Bronchial epithelial cell (primary cell): Measurements from ENCODE around the gene EPHA4. TPM values are rescaled to one million over a fixed set of nuclear protein-coding genes. Genes with fewer than 3 reads are reported as not detected.
"Not testable (repeated sequence)": the region's sequence is repeated elsewhere in the genome, so short reads cannot be mapped to it uniquely, and the experiment has no call there.

ENCODE experiments used
- DNase-seq: peaks from one replicate; pipeline ENCODE4 v3.0.0-alpha.2; 2010; ENCODE audit warnings: low read depth
- FAIRE-seq: peaks from 2 replicates; lab custom pipeline; 2011; peaks lifted over from hg19 to GRCh38; lab: Jason Lieb, UNC
- H3K27me3 ChIP-seq: 2 replicates; pipeline ENCODE4 v1.5.1; 2011; ENCODE audit warnings: low read length; ENCODE audit not compliant: control insufficient read depth, insufficient read depth
- H3K36me3 ChIP-seq: 2 replicates; pipeline ENCODE4 v1.5.1; 2011; ENCODE audit warnings: low read length; ENCODE audit not compliant: control insufficient read depth, insufficient read depth
- H3K4me3 ChIP-seq: 2 replicates; pipeline ENCODE4 v1.5.1; 2011; ENCODE audit warnings: mild to moderate bottlenecking, low read depth, low read length, control low read depth
- CTCF ChIP-seq: IDR thresholded peaks from 2 replicates; pipeline ENCODE4 v1.5.1; 2011; ENCODE audit warnings: mild to moderate bottlenecking, moderate library complexity, low read length, control low read depth, inconsistent platforms; ENCODE audit not compliant: insufficient read depth, severe bottlenecking
- total RNA-seq: library from RNA; depleted of rRNA; stranded (reverse); fragments of >200 nt; gene quantifications from 2 replicates; pipeline ENCODE4 v1.2.1, GENCODE V29; 2014

EPHA4 gene
- total RNA-seq, 1 donor from 2014 or later = 6.1 TPM

DNA sequence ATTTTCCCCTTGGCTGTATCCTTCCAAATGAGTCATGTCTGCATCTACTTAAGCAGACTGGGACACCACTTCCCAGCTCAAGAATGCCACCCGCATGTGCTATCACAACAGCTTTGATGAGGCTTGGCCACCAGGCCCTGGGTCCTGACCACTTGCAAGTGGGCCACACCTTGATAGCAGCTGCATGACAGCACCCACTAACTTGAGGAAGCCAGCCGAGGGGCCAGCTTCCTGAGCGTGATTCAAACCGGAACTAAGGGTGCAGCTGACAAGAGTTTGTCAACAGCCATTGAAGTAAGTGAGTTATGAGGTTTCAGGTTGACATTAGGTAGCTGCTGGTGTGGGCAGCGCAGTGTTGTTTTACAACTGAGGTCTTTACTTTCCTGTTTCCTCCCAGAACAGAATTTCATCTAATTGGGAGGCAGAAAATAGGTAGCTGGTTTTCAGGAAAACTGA lies 54.4 kb downstream of the EPHA4 start:
- peak; percentile 60 for DNase-seq

DNA sequence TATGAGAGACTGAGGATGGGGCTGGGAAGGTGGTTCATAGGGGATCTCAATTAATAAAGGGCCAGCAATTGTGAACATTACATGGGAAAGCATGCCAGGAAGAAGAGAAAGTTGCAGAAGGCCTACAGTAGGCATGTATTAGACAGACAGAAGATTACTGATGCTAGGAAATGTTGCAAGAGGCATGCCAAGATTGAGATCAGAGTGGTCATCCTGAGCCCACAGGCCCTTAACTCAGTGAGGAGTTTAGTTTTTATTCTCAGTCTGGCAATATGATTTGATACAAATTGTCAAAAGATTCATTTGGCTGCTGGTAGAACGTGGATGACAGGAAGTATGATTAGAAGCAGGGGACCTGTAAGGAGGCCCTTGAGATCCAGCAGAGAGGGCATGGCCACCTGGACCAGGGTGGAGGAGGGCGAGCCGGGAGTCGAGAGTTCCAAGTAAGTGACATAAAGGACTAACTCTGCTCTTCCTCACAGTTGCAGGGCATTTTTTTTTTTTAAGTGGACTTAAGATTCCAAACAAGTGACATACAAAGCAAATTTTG lies 54.9 kb downstream of the EPHA4 start:
- peak; percentile 40 for FAIRE-seq
- Histone ChIP-seq H3K36me3 (no peaks in the 10 kb centered on the region), H3K27me3 (no peaks in the 10 kb centered on the region), H3K4me3 (no peak overlapping the region)
- no peak for DNase-seq
- no peak for TF ChIP-seq CTCF

More for the DNA sequence above, 54.4 kb downstream of the EPHA4 start:
- TF ChIP-seq CTCF = no peak
- Histone ChIP-seq H3K36me3 (no peaks in the 10 kb centered on the region), H3K4me3 (no peak overlapping the region), H3K27me3 (no peaks in the 10 kb centered on the region)
- FAIRE-seq = no peak

- DNase-seq (no peak), FAIRE-seq (no peak)
- TF ChIP-seq CTCF = no peak
- H3K27me3 ChIP-seq = no peaks in the 10 kb centered on the region
- H3K4me3 ChIP-seq = no peak overlapping the region
- H3K36me3 ChIP-seq = no peaks in the 10 kb centered on the region
Measured at GRCh38 chr2:221515864-221516263, 56.2 kb downstream of the EPHA4 start.

- no peak for FAIRE-seq
Measured at GRCh38 chr2:221514305-221515040, 57.6 kb downstream of the EPHA4 start.

DNA sequence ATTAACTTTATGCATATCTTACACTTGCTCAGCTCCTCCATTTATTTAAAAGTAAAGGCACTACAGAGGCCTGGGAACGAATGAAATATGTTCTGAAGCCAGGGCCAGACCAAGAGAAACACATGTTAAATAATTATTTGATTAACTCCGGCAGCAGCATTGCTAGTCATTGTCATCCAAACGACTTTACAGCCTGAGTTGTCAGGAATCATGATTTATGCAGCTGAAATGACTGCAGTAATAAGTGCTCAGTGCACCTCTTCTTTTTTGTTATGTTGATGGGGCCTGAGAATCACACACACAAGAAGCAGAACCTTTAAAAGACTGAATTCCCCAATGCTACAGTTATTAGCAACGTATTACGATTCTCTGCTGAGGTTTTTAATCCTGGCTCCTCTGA lies 58.9 kb downstream of the EPHA4 start:
- Histone ChIP-seq H3K27me3 (no peaks in the 10 kb centered on the region), H3K36me3 (no peaks in the 10 kb centered on the region), H3K4me3 (no peak overlapping the region)
- no peak for FAIRE-seq
- TF ChIP-seq CTCF = no peak
- DNase-seq = no peak

More at GRCh38 chr2:221514305-221515040, 57.6 kb downstream of the EPHA4 start:
- DNase-seq = no peak
- H3K36me3 ChIP-seq = no peaks in the 10 kb centered on the region
- no peaks in the 10 kb centered on the region for H3K27me3 ChIP-seq
- H3K4me3 ChIP-seq = no peak overlapping the region
- TF ChIP-seq CTCF = no peak

GRCh38 chr2:221511325-221511724 lies 60.8 kb downstream of the EPHA4 start:
- DNase-seq, H3K4me3 ChIP-seq, H3K27me3 ChIP-seq, FAIRE-seq, H3K36me3 ChIP-seq: not testable (repeated sequence)
